Measurements from ENCODE around the gene AHI1.
A peak's percentile ranks its signal among the peaks of the same experiment; 100 is the strongest.
"Not testable (repeated sequence)": the region's sequence is repeated elsewhere in the genome, so short reads cannot be mapped to it uniquely, and the experiment has no call there.

The AHI1 gene

DNA sequence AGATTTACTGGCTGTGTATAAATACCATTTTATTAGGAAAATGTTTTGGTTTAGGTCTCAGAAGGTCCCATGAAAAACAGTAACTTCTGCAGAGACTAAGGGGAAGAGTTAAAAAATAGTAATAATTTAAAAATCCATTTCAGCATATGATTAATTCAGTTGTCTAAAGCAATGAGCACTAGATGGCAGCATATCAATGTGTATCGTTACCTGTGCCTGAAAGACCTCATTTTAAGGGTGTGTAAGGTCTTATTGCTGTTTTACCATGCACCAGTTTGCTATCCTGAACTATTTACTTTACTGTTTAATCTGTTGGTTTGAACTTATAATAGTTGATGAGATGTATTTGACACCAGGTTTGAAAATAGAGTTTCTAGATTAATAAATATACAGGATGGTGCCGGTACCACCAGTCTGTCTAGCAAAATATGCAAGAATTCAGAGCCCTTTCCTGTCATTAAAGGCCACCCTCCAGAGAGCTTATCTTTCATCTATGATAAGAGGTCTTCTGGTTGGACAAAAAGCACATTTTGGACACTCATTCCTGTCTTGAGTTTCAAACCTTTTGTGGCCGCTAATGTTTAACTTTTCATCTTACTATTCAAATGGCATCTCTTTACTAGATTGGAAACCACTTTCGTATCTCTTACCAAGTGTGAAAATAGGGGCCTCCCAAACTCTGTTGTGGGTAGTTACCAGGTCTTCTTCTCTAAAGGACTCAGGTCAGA, 8.9 kb upstream of the AHI1 start:
- DNase-seq (ENCODE audit: low read depth in 1 of 2, low spot score in 1 of 2): no peak

DNA sequence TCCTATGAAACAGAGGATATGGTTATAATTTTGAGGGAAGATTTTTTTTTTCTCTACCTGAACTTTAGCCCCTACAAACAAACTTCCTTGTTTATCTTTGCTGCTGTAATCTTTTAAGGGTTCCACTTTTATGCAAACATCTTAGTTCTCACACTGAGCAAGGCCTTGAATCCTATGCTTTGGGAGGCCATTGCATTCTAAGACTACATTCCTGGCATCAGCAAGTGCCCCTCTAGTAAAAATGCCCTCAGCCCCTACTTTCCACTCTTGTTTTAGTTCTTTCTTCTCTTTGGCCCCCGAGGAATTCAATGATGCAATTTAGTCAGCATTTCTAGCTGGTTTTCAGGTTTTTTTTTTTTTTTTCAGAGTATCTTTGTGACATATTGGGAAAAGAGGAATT, 8.1 kb upstream of the AHI1 start:
- DNase-seq (ENCODE audit: low read depth in 1 of 2, low spot score in 1 of 2): no peak

DNA sequence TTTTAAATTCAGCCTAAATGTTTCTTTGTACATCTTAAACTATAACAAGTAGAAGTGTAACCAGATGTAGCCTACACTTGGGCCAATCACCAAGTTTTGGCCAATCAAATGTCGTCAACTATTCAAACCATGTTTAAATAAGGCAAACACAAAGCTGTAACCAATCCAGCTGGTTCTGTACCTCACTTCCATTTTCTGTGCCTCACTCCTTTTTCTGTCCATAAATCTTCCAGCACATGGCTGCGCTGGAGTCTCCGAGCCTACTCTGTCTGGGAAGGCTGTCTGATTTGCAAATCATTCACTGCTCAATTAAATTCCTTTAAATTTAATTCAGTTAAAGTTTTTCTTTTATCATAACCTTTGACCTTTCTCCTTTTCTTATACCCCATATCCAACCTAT, 7.7 kb upstream of the AHI1 start:
- DNase-seq (ENCODE audit: low read depth in 1 of 2, low spot score in 1 of 2): no peak

DNA sequence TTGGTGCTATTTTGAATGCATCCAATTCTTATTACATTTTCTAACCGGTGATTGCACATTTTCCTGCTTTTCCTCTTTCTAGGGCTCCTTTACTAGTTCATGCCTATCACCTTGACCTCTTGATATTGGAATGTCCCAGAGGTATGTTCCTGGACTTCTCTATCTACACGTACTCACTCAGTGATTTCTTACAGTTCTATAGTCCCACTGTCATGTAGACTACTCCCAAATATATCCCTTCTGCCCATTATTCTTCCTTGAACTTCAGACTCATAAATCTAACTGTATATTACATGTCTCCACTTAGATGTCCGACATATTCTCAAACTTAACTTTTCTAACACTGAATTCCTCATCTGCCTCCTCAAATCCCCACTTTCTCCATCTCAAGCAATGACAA, 7.2 kb upstream of the AHI1 start:
- DNase-seq (ENCODE audit: low read depth in 1 of 2, low spot score in 1 of 2): no peak

DNA sequence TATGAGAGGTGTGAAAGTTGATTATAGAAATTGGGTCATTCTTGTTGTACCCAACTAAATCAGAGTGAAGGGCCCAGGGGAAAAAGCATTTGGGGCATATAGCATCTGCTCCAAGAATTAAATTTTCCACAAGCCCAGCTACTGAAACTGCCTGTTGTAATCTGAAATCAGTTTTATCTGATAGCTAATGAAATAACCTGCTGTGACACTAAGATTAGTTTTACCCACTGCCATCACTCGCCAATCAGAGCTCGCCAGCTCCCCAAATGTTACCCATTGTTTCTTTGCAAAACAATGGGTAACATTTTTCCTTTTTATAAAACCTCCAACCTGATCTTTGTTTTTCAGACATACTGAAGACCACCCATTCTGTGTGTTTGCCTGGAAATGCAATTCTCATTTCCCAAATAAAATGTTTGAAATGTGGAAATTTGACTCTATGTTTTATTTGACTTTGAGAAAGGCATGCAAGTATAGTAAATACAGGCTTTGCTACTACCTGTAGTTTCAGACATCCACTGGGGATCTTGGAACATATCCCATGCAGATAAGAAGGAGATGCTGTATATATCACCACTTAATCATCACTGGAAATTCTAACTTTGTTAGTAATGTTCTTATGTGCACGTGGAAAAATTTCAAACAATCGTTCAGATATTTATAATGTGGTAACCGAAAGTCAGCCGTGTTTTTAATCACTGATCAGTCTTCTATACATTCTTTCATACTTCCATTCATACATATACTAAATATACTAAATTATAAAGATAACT, 6.3 kb upstream of the AHI1 start:
- DNase-seq (ENCODE audit: low read depth in 1 of 2, low spot score in 1 of 2): no peak

DNA sequence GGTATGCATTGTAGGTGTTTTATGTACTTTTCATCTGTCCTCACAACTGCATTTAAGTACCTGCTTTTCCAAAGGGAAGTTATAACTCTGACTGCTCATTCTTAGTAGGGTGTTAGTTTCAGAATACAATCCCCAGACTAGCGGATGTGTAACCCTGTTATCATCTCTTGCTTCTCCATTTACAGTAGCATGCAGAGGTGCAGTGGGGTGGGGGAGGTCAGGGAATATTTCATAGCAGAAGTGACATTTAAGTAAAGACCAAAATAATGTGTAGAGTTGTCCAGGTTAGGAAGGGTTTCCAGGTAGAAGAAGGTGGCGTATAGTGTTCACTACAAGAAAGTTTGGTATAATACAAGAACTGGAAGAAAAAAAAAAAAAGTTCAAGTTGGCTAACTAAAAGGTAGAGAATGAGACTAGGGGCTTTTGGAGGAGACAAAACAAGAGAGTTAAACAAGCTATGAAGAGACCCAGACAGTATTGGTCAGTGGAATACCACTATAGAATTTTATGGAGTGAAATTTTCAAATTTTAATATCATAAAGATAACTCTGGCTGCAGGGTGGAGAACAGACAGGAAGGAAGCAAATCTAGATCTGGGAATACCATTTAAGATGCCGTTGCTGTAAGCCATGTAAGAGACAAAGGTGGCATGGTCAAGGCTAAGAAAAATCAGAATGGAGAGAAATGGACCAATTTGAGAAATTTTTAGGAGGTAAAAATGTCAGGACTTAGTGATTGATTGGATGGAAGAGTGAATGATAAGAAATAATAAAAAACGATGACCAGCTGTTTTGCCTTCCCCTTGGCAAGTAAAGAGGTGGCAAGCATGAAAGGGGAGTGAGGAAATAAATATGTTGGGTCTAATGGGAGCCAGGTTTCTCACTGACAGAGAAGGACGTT, 2.2 kb upstream of the AHI1 start:
- no peak for DNase-seq (ENCODE audit: low read depth in 1 of 2, low spot score in 1 of 2)

DNA sequence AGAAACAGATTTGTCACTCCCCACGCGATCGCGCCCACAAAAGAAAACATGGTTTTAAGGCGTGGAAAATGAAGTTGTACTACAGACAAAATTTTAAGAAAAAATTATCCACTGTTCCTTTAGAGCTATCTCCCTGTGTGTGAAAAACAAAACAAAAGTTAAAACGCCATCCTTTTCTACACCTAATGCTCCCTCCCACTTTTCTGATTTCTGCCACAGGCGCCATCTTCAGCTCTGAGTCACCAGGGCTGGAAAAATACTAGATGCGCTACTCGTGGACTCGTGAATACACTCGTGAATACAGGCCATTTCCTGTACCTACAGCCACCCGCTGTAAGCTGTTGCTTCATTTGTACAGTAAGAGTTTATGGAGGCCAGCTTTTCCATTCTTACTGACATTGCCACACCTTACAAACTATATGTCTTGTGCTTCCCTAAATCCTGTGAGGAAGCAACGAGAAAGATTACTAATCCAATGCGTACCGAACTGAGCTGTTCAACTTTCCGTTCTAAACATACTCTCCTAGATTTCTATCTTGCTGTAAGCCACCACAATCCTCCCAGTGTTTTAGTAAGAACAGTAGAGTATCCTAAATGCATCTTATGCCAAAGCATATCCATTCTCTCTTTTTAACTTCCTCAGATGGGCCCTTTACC, 773 bp upstream of the AHI1 start:
- DNase-seq (ENCODE audit: low read depth in 1 of 2, low spot score in 1 of 2): peak; percentile 12 to 43

DNA sequence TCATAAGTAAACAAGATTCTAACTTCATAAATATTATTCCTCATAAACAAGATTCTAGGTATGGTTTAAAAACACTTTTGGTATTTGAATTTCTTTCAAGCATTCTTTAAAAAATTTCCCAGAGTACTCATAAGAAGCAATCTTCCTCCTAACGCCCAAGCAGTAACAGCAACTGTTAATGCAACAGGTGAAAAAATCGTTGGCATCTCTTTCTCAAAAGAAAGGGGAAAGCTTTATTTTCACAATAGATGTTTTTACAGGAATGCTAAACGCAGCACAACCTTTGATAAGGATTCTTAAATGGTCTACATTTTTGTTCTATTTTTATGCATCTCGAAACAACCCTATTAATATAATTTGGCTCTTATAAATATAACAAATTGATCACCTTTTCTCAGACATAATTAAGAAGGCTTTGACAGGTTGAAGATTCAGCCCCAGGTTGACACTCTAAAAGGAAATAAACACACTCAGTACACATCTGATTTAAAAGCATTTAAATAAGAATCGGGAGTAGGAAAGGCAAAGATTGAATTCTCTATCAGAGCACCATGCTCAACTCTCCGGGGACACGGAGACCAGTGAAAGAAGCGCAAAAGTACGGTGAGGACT, 634 bp downstream of the AHI1 start:
- no peak for DNase-seq (ENCODE audit: low read depth in 1 of 2, low spot score in 1 of 2)

DNA sequence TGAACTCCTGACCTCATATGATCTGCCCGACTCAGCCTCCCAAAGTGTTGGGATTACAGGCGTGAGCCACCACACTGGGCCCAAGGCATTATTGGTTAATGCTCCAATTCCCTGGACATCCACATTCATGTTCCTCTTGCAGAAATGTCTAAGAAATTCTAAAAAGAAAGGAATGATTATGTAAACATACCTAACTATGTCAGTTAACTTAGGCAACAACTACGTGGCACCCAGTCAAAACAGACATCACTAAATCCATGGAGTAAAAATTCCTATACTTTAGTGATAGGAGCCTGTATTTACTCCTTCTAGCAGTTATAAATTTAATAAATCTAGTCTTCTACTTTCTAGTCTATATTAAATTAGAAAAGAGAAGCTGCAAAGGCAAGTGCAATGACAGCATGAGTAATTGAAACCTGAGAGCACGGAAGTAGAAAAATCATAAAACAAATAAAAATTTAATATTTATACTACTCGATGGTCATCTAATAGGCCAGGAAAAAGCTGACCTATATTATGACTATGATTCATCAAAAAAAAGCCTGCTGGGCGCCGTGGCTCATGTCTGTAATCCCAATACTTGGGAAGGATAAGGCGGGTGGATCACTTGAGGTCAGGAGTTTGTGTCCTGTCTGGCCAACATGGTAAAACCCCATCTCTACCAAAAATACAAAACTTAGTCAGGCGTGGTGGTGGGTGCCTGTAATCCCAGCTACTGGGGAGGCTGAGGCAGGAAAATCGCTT, 4.2 kb downstream of the AHI1 start:
- DNase-seq (ENCODE audit: low read depth in 1 of 2, low spot score in 1 of 2): no peak

DNA sequence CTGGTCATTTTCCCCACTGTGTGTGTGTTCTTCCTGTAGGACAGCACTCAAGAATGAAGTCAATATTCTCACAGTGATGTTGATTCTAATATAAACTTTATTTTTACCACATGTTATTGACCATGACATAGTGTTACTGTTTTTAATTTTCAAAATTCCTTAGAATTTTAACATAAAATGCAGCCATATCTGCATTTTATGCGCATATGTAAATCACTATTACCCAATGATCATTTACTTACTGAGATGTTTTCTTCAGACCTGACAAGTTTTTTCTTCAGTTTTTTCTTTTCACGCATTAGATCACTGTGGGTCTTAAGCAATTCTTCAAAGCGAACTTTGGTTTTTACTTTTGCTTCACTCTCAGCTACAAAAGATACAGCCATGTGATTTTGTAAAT, 7.2 kb downstream of the AHI1 start:
- DNase-seq (ENCODE audit: low read depth in 1 of 2, low spot score in 1 of 2): no peak

DNA sequence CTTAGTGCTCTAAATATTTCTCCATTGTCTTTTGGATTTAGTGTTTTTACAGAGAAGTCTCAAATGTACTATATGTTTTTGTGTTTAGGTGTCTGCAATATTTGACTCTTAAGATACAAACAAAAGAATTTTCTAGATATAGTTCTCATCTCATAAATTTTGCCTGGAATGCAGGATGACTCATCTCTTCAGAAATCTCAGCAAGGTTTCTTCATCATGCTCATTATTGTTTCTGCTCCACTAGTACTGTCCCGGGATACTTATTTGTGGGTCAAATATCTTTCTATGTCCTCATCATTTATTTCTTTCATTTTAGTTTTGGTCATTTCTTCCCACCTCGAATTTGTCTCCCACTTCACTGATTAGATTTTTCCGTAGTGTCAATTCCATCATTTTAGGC, 9.5 kb downstream of the AHI1 start:
- no peak for DNase-seq (ENCODE audit: low read depth in 1 of 2, low spot score in 1 of 2)

DNA sequence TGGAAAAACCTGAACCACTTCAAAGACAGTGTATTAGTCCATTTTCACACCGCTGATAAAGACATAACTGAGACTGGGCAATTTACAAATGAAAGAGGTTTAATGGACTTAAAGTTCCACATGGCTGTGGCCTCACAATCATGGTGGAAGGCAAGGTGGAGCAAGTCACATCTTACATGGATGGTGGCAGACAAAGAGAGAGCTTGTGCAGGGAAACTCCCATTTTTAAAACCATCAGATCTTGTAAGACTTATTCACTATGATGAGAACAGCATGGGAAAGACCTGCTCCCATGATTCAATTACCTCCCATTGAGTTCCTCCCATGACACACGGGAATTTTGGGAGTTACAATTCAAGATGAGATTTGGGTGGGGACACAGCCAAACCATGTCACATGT, 13.6 kb downstream of the AHI1 start:
- DNase-seq (ENCODE audit: low read depth in 1 of 2, low spot score in 1 of 2): not testable (repeated sequence)

DNA sequence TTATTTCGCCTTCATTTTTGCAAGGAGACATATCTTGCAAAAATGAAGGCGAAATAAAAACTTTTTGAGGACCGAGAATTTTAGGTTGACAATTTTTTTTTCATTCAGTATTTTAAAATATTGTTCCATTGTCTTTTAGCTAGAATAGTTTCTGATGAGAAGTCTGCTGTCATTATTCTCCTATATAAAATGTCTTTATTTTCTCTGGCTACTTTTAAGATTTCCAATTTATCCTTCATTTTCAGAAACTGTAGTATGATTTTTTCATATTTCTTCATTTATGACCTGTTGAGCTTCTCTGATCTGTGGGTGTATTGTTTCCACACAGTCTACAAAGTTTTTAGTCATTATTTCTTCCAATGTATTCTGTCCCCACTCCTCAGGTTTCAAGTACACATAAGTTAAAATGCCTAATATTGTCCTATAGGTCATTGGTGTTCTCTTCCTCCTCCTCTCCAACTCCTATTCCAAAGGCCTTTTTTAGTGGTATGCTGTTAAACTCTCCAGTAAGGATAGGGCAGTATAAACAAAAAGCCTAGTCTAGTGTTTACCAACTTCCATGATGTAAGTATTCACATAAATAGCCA, 15.7 kb downstream of the AHI1 start:
- no peak for DNase-seq (ENCODE audit: low read depth in 1 of 2, low spot score in 1 of 2)

DNA sequence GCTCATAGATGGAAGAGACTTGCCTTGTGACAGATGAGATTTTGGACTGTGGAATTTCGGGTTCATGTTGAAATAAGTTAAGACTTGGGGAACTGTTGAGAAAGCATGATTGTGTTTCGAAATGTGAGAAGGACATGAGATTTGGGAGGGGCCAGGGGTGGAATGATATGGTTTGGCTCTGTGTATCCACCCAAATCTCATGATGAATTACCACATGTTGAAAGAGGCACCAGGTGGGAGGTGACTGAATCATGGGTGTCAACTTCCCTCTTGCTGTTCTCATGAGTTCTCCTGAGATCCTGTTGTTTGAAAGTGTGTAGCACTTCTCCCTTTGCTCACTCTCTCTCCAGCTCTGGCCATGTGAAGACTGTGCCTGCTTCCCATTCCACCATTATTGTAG, 17.9 kb downstream of the AHI1 start:
- no peak for DNase-seq (ENCODE audit: low read depth in 1 of 2, low spot score in 1 of 2)

DNA sequence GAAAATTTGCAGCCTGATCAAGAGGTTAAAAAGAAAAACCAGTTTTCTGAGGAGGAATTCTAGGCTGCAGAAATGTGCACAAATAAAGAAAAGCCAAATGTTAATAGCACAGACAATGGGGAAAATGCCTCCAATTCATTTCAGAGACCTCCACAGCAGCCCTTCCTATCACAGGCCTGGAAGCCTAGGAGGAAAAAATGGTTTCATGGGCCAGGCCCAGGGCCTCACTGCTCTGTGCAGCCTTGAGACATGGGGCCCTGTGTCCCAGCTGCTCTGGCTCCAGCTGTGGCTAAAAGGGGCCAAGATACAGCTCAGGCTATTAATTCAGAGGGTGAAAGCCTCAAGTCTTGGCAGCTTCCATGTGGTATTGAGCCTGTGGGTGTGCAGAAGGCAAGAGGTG, 18.9 kb downstream of the AHI1 start:
- no peak for DNase-seq (ENCODE audit: low read depth in 1 of 2, low spot score in 1 of 2)

DNA sequence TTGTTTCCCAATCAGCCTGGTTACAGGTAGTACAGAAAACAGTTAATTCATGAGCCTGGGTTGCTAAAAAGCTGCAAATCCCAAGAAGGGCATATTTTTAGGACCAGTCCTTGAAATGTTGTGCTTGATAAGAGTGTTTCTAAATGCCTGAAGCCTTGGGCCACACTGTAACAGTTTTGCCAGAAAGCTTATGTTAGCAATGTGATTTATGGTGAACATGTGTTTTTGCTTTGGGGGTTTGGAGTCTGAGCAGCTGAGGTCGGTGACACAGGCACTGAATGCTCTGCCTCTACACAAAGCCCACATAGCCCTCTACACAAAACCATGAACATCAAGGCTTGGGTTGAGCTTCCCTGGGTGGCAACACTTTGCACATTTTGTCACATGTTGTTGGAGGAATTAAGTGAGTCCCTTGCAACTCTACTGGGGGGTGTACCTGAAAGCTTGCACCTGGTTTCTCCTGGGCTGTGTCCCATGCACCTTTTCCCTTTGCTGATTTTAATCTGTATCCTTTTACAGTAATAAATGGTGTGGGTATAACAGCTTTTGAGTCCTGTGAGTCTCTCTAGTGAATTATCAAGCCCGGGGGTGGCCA, 22.2 kb downstream of the AHI1 start:
- DNase-seq (ENCODE audit: low read depth in 1 of 2, low spot score in 1 of 2): no peak

DNA sequence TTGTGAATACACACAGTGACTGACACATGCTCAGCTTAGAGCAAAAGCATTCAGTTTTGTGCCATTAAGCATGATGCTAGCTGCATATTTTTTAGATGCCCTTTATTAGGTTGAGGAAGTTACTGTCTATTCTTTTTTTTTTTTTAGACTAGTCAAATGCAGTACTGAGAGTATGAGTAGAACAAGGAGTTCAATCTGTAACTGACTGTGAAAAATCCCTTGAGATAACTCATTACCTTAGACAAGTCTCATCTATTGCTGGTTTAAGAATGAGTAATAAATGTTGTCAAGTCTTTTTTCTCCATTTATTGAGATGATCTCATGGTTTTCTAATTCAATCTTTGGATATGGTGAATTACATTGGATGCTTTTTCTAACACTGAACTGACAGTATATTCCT, 23.2 kb downstream of the AHI1 start:
- DNase-seq (ENCODE audit: low read depth in 1 of 2, low spot score in 1 of 2): no peak

DNA sequence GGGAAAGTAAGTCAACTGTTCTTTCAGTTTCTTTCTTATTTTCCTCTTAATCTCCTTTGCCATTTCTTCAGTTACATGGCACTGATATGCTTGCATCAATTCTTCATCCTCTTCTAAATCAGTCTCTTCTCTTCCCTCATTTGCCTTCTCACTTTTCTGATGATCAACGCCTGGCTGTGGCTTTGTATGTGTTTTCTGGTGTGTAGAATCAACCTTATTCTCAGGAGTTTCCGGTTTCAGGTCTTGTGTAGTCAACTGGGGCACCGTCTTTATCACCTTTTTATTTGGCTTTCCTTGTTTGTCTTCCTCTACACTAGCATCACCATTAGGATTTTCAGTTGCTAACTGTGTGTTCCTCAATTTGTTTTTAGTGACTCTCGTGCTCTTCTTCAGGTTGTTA, 31.6 kb downstream of the AHI1 start:
- DNase-seq (ENCODE audit: low read depth in 1 of 2, low spot score in 1 of 2): no peak

DNA sequence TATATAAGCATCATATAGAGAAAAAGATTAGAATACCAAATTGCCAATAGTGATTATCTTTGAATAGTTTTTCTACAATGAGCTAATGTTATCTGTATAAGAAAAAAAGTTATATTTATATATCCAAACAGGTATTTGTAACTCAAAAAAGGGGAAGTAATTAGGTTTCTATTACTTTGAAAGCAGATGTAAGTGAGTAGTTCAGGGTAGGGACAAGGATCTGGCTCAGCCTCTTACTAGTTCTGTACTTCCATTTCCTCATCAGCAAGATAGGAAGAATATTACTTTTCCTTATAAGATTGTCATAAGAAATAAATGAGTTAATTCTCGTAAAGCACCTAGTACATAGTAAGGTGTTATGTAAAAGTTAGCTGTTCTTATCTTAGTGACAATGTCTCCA, 32.2 kb downstream of the AHI1 start:
- no peak for DNase-seq (ENCODE audit: low read depth in 1 of 2, low spot score in 1 of 2)
